Keratinocyte (primary cell): ENCODE results near the gene SYCN.

Source experiments
- EZH2 ChIP-seq: IDR thresholded peaks from one replicate; pipeline ENCODE4 v1.6.1; 2012; ENCODE audit warnings: inconsistent platforms, mild to moderate bottlenecking, low read length, moderate library complexity
- TF ChIP-seq, protein P1 (sequence below), 3 experiments: IDR thresholded peaks in 1 of 3; conservative IDR thresholded peaks in 1 of 3; optimal IDR thresholded peaks in 1 of 3; 2 replicates in 2 of 3; 3 replicates in 1 of 3; pipeline versions ENCODE3 to v1.5.1; 2011; ENCODE audit warnings: low read length in 3 of 3, mild to moderate bottlenecking in 3 of 3, moderate library complexity in 2 of 3, control low read depth in 1 of 3, inconsistent platforms in 1 of 3; ENCODE audit not compliant: insufficient read depth in 2 of 3; ENCODE audit errors: extremely low read depth in 1 of 3

DNA sequence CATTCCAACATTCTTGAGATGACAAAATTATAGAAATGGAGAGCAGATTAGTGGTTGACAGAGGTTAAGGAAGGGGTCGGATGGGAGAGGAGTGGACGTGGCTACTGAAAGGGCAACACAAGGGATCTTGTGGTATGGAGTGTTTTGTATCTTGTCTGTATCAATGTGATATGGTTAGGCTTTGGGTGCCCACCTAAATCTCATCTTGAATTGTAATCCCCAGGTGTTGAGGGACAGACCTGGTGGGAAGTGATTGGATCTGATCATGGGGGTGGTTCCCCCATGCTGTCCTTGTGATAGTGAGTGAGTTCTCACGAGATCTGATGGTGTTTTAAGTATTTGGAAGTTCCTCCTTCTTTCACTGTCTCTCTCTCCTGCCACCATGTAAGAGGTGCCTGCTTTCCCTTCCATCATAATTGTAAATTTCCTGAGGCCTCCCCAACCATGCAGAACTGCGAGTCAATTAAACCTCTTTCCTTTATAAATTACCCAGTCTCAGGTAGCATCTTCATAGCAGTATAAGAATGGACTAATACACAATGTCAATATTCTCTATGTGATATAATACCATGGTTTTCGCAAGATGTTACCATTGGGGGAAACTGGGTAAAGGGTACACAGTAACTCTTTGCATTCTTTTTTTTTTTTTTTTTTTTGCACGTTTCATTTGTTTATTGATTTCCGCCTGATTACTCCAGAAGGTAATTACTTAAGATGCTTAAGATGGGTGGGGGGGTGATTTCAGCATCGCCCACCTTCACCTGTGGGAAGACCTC lies 49.5 kb upstream of the SYCN start:
- TF ChIP-seq, protein P1, sequence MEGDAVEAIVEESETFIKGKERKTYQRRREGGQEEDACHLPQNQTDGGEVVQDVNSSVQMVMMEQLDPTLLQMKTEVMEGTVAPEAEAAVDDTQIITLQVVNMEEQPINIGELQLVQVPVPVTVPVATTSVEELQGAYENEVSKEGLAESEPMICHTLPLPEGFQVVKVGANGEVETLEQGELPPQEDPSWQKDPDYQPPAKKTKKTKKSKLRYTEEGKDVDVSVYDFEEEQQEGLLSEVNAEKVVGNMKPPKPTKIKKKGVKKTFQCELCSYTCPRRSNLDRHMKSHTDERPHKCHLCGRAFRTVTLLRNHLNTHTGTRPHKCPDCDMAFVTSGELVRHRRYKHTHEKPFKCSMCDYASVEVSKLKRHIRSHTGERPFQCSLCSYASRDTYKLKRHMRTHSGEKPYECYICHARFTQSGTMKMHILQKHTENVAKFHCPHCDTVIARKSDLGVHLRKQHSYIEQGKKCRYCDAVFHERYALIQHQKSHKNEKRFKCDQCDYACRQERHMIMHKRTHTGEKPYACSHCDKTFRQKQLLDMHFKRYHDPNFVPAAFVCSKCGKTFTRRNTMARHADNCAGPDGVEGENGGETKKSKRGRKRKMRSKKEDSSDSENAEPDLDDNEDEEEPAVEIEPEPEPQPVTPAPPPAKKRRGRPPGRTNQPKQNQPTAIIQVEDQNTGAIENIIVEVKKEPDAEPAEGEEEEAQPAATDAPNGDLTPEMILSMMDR (optimal IDR thresholded peaks at IDR 0.05 in 1 of 3, IDR thresholded peaks at IDR 0.05 in 1 of 3, conservative IDR thresholded peaks at IDR 0.05 in 1 of 3; ENCODE audit: extremely low read depth in 1 of 3, insufficient read depth in 2 of 3, low read length in 3 of 3) = no peak
- TF ChIP-seq EZH2 = no peak
